Measurements from ENCODE around the gene LY6G6C.

Gene LY6G6C

DNA sequence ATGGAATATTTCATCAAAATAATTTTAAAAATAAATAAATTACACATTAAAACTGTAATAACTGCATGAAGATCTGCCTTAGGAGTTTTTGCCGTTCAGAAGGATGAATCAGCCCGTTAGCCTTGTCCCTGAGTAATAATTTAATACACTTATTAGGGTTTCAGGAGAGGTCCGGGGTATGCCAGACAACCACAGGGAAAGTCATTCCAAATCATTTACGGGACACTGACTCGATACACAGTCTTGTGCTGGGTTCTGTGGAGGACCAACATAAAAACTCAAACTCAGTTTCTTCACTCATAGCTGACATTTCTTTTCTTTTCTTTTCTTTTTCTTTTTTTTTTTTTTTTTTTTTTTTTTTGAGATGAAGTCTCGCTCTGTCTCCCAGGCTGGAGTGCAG, 15.6 kb downstream of the LY6G6C start:
- DNase-seq (ENCODE audit: low read depth) = no peak

- DNase-seq (ENCODE audit: low read depth) = peak; percentile 86
Measured at GRCh38 chr6:31702819-31703716, 18.5 kb downstream of the LY6G6C start, which contains the start of gene ABHD16A. Gene ABHD16A, minus strand, starts transcription at chr6:31703324. Its CDS starts 43 bp downstream, at chr6:31703281.

DNA sequence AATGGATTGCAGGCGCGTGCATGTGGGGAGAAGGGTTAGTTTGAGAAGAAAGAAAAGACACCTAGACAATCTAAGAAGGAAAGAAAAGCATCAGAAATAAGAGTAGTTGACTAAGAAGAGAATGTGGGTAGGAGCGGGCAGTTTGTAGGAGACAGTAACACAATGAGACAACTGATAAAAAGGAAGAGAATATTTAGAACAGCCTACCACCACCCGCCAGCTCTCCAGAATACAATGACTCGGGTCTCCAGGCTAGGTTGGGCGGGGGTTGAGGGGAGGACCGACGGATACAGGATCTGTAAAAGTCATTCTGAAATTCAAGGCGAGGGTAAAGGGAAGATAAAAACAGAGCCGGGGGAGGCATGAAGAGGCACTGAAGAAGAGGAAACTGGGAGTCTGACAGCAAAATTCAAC, 19.1 kb downstream of the LY6G6C start:
- no peak for DNase-seq (ENCODE audit: low read depth)

GRCh38 chr6:31701666-31702404, 19.7 kb downstream of the LY6G6C start:
- DNase-seq (ENCODE audit: low read depth) = no peak

- DNase-seq (ENCODE audit: low read depth) = no peak
Measured at GRCh38 chr6:31700740-31701401, 20.7 kb downstream of the LY6G6C start.

GRCh38 chr6:31697555-31697954, 24.0 kb downstream of the LY6G6C start:
- DNase-seq (ENCODE audit: low read depth) = no peak

- DNase-seq (ENCODE audit: low read depth) = no peak
Measured at GRCh38 chr6:31693535-31693934, 28.0 kb downstream of the LY6G6C start.

DNA sequence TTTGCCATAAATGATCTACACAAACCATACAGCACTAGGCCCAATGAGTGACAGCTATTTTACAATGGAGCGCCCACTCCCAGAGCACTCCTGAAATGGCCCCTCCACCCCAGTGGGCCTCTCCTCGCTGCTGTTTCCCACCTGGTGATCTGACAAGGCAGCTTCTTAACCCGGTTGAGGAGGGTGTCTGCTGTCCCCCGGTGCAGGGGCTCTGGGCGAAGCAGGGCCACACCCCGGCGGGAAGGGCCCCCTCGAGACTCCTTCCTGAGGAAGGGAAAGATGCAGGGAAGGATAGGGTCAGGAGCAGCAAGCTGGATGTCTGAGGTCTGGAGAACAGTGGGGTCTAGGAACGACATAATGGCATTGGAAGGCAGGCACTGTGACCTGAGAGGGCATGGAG, 28.7 kb downstream of the LY6G6C start:
- no peak for DNase-seq (ENCODE audit: low read depth)

DNA sequence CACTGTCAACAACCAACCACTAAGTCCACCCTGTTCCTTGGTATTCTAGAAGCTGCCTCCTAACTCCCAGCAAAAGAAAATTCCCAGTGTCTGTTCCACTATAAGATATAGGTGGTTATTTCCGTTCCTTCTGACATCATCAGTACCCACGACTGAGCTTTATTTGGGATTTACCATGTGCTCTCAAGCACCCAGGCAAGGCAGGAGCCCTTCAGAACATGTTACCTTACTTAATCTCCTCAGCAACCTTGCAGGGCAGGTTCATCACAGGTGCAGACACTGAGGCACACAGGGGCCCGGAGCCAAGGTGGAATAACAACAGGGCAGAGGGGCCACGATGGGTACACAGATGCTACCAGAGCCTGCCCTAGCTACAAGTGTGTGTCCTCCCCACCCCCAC, 29.2 kb downstream of the LY6G6C start:
- DNase-seq (ENCODE audit: low read depth) = no peak

GRCh38 chr6:31691564-31692108, 29.9 kb downstream of the LY6G6C start:
- DNase-seq (ENCODE audit: low read depth) = no peak

GRCh38 chr6:31691078-31691463, 30.5 kb downstream of the LY6G6C start:
- DNase-seq (ENCODE audit: low read depth) = no peak

DNA sequence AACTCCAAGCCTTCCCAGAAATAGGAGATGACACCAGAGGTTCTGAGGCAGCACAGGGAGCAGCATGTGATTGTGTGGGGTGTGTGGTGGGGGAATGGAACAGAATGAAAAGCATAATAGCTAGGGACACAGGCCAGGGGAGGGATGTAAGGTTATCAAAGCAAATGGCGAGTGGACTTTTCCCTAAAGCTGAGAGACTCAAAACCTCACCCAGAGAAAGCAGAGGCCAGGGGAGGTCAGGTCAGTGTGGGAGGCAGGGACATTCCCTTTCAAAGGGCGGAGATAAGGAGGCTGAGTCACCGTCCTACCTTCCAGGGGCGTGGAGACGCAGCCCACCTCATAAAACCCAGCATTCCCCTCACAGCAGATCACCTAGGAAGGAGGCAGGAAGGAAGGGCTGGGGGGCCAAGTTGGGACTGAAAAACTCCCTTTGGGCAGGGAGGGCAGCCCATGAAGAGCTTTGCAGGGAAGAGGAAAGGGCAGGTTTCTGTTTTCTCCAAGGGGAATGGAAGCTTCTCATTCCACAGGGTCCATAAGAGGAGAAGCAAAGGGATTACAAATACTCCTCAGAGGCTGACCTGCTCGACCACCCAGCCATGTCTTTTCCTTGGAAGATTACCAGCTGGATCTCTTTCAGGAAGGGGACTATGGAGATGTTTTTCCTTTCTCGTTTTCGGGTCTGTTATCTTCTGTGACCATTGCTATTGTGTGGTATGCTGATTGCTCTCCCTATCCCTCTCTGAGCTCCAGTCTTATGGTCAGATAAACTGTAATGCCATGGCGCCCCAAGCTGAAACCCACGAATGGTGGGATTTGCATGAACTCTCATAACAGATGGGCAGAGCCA, 31.1 kb downstream of the LY6G6C start:
- no peak for DNase-seq (ENCODE audit: low read depth)

DNA sequence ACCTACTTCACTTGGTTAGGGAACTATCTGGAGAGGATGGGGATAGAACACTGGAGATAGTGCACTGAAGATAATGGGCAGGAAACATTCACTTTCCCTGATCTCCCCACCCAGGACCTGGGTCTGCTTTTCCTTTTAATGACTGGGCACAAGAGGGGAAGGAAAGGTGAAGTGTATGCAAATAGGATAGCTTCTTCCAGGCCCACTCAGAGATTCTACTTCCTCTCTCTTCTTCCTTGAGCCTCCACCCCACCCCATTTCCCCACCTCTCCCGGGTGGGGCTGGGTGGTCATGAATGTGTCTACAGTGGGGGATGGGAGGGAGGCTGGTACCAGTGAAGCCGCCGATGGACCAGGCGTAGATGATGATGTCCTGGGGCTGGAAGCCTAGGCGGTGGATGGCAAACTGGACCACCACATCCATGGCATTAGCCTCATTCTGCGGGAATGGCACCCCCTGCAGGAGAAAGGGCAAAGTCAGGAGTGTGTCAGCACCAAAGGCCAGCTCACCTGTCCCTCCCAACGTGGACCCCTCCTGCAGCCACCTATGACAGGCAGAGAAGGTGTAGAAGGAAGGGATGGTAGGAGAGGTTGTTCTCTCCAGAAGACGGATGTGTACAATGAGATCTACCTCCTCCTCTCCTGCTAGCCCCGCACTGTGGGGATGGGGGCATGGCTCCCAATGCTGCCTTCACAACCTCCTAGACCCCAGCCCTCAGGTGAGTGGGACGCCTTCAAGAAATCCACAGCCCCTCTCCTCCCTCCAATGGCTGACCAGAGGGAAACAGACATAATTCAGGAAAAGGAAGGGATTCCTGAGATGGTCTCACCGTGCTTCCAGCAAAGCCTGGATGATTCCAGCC, 32.1 kb downstream of the LY6G6C start:
- DNase-seq (ENCODE audit: low read depth) = no peak

DNA sequence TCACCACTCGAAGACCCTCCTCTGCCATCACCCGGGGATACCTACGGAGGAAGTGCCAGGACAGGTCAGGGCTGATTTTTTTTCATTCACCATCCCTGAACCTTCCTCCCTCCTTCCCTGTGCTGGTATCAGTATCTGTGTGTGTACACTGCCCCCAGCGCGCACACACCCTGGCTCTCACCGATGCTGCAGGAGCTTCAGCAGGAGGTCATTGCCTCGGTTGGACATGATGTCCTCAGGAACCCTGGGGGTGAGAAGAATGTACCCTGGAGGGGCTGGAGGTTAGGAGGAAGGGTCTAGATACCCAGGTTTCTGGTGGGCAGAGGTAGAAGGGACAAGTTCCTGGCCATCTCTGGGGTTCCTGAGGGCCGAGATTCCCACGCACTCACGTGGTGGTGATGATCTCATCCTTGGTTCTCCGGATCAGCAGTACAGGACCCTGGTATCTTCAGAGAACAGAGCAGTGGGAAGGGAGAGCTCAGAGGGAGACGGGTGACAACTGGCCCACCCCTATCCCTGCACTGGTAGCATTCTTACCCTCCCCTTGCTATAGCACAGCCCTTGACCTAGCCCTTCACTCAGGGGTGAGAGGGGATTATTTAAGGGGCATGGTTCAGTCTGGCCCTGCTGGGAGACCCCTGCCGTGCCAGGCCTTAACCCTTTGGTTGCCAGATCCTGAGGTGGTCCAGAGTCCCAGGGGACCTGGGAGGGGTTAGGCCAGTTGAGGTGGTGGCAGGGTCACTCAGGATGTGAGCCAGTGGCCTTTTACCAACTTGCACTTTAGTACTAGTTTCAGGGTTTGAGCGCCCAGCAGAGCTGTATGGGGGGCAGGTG, 33.5 kb downstream of the LY6G6C start:
- no peak for DNase-seq (ENCODE audit: low read depth)

GRCh38 chr6:31687321-31687720, 34.2 kb downstream of the LY6G6C start:
- DNase-seq (ENCODE audit: low read depth) = no peak

- DNase-seq (ENCODE audit: low read depth) = no peak
Measured at GRCh38 chr6:31686483-31686882, 35.1 kb downstream of the LY6G6C start.

GRCh38 chr6:31683591-31683990, 38.0 kb downstream of the LY6G6C start:
- DNase-seq (ENCODE audit: low read depth) = no peak

GRCh38 chr6:31681135-31681671, 40.3 kb downstream of the LY6G6C start:
- no peak for DNase-seq (ENCODE audit: low read depth)

All from stimulated activated CD8-positive, alpha-beta memory T cell treated with anti-CD3 and anti-CD28 coated beads, Interleukin-15, amount 100 ng/mL, for 24 hours (primary cell).